ENCODE results near the gene SIK3.
"Not testable (repeated sequence)": the region's sequence is repeated elsewhere in the genome, so short reads cannot be mapped to it uniquely, and the experiment has no call there.

Gene SIK3

DNA sequence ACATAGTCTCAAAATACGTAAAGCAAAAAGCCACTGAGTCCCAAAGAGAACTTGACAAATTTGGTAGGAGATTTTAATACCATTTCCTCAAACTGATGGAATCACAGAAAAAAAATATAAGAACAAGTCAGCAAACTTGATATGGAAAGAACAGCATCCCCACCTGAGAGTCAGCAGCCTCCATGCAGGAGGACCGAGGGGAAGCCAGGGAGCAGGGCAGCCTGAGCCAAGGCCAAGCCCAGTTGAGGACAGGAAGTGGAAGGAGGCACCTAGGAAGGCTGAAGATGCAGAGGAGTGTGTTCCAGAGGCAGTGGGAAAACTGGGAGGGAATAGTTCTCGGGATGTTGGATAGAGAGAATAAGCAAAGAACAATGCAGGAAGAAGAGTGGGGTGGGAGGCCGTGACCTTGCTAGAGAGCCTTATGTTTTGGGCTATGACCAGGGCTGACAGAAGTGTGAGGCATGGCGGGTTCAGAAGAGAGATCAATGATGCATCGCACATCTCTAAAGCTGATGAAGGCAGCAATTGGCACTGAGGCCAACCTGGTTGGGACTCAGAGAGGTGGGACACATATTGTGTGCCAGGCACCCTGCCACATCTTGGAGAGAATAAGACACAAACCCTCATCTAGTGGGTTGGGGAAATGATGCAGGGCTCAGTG, 290.5 kb downstream of the SIK3 start:
- no peak for DNase-seq
- H3K27ac Mint-ChIP-seq = no peak overlapping the region
- ATAC-seq (replicated peaks) = no peak
- peaks cover 0 to 15% of the 10 kb centered on the region in 2 donors for H3K27me3 Mint-ChIP-seq
- no peaks in the 10 kb centered on the region for H3K4me1 Mint-ChIP-seq (ENCODE audit: low read depth in 2 of 2)
- no peak overlapping the region for H3K4me3 Mint-ChIP-seq
- H3K36me3 Mint-ChIP-seq (ENCODE audit: insufficient read depth) = no peaks in the 10 kb centered on the region
- no peaks in the 10 kb centered on the region for H3K9me3 Mint-ChIP-seq

DNA sequence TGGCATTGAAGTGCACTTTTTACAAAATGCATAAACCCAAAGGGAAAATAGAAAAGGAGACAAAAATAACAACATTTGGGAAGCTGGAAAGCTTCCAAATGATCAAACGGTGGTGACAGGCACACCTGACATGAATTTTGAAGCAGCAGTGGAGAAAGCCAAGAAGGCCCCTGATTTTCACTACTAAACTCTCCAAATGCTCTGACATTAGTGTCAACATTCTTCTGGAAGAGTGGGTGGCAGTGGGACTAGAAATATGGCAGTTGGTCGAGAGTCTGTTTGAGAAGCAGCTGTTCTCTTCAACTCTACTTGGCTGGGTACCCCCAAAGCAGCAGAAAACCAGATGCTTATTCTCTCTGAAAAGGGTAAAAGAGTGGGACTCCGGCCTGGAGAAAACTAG, 294.2 kb downstream of the SIK3 start:
- H3K27me3 Mint-ChIP-seq = peaks cover 11 to 23% of the 10 kb centered on the region in 2 donors
- ATAC-seq (replicated peaks) = no peak
- H3K27ac Mint-ChIP-seq = no peak overlapping the region
- H3K9me3 Mint-ChIP-seq = no peaks in the 10 kb centered on the region
- no peaks in the 10 kb centered on the region for H3K36me3 Mint-ChIP-seq (ENCODE audit: insufficient read depth)
- H3K4me3 Mint-ChIP-seq = no peak overlapping the region
- no peak for DNase-seq
- H3K4me1 Mint-ChIP-seq (ENCODE audit: low read depth in 2 of 2) = no peaks in the 10 kb centered on the region

- H3K4me3 Mint-ChIP-seq; H3K4me1 Mint-ChIP-seq (ENCODE audit: low read depth in 2 of 2); H3K27ac Mint-ChIP-seq; H3K9me3 Mint-ChIP-seq; ATAC-seq (replicated peaks); H3K36me3 Mint-ChIP-seq (ENCODE audit: insufficient read depth); DNase-seq: not testable (repeated sequence)
- H3K27me3 Mint-ChIP-seq = peaks cover 10 to 11% of the 10 kb centered on the region in 2 donors
Observed at GRCh38 chr11:116801662-116802061, 296.6 kb downstream of the SIK3 start.

DNA sequence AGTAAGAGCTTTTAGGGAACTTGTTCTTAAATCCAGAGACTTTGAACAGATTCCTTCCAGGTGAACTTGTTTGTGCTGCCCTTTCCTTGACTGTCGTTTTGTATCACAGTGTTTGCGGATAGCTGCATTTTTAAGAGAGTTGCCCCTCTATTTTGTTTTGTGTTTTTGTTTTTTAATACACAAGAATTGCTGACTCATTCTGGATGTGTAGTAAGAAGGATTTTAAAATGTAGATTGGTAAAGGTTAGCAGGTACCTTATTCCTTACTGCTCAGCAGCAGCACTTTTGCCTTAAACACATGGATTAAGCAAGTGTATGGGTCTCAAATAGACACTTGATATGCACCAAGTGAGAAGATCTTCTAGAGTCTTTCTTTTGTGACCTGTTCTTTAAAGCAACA, 297.6 kb downstream of the SIK3 start:
- Mint-ChIP-seq H3K27me3 (peaks cover 10 to 11% of the 10 kb centered on the region in 2 donors), H3K4me1 (ENCODE audit: low read depth in 2 of 2) (no peaks in the 10 kb centered on the region), H3K9me3 (no peaks in the 10 kb centered on the region), H3K36me3 (ENCODE audit: insufficient read depth) (no peaks in the 10 kb centered on the region), H3K27ac (no peak overlapping the region), H3K4me3 (no peak overlapping the region)
- DNase-seq (no peak), ATAC-seq (replicated peaks) (no peak)

GRCh38 chr11:116798368-116798767, 299.9 kb downstream of the SIK3 start:
- Mint-ChIP-seq H3K27me3 (peaks cover 10 to 11% of the 10 kb centered on the region in 2 donors), H3K27ac (no peak overlapping the region), H3K4me1 (ENCODE audit: low read depth in 2 of 2) (no peaks in the 10 kb centered on the region), H3K4me3 (no peak overlapping the region), H3K36me3 (ENCODE audit: insufficient read depth) (no peaks in the 10 kb centered on the region), H3K9me3 (no peaks in the 10 kb centered on the region)
- ATAC-seq (replicated peaks) = no peak
- no peak for DNase-seq

DNA sequence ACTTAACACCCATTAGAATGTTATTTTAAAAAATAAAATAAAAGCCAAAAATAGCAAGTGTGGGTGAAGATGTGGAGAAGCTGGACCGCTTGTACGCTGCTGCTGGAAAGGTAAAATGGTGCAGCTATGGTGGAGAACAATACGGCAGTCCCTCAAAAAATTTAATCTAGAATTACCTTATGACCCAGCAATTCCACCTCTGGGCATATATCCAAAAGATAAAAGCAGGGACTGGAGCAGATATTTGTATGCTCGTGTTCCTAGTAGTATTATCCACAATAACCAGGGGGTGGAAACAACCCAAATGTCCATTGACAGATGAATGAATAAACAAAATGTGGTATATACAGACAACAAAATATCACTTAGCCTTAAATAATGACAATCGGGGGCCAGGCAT, 300.4 kb downstream of the SIK3 start:
- Mint-ChIP-seq H3K9me3 (no peaks in the 10 kb centered on the region), H3K36me3 (ENCODE audit: insufficient read depth) (no peaks in the 10 kb centered on the region), H3K4me1 (ENCODE audit: low read depth in 2 of 2) (no peaks in the 10 kb centered on the region), H3K27me3 (peaks cover 10 to 11% of the 10 kb centered on the region in 2 donors), H3K4me3 (no peak overlapping the region), H3K27ac (no peak overlapping the region)
- no peak for ATAC-seq (replicated peaks)
- no peak for DNase-seq

GRCh38 chr11:116796548-116796947, 301.7 kb downstream of the SIK3 start:
- Mint-ChIP-seq H3K4me1 (ENCODE audit: low read depth in 2 of 2) (no peaks in the 10 kb centered on the region), H3K27ac (no peak overlapping the region), H3K9me3 (no peaks in the 10 kb centered on the region), H3K4me3 (no peak overlapping the region), H3K36me3 (ENCODE audit: insufficient read depth) (no peaks in the 10 kb centered on the region), H3K27me3 (peaks cover 4 to 10% of the 10 kb centered on the region in 2 donors)
- no peak for ATAC-seq (replicated peaks)
- no peak for DNase-seq

DNA sequence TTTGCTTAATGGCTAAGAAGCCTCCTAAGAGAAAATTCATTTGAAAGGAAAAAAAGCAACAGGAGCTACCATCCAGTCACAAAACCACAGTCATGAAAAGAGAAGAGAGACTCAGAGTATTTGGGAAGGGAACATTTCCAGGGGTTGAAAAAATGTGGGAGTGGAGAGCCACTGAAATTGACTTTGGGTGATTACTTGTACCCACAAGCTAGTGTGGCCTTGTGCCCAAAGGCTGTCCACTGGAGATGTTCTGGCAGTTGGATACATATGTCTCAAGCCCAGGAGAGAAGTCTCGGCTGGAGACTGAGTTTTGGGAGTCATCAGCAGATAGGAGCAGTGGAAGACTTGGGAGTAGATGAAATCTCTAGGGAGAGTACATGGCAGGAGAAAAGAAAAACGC, 303.4 kb downstream of the SIK3 start:
- no peak for DNase-seq
- Mint-ChIP-seq H3K4me1 (ENCODE audit: low read depth in 2 of 2) (peaks cover 7 to 10% of the 10 kb centered on the region in 2 donors), H3K4me3 (no peak overlapping the region), H3K27me3 (peaks cover 0 to 6% of the 10 kb centered on the region in 2 donors), H3K36me3 (ENCODE audit: insufficient read depth) (no peaks in the 10 kb centered on the region), H3K27ac (no peak overlapping the region), H3K9me3 (no peaks in the 10 kb centered on the region)
- ATAC-seq (replicated peaks) = no peak

GRCh38 chr11:116793772-116794097, 304.5 kb downstream of the SIK3 start:
- peaks cover 10 to 14% of the 10 kb centered on the region in 2 donors for H3K4me1 Mint-ChIP-seq (ENCODE audit: low read depth in 2 of 2)
- H3K27ac Mint-ChIP-seq = no peak overlapping the region
- no peak overlapping the region for H3K4me3 Mint-ChIP-seq
- H3K36me3 Mint-ChIP-seq (ENCODE audit: insufficient read depth) = peaks cover 6% of the 10 kb centered on the region
- ATAC-seq (replicated peaks) = no peak
- peaks cover 0 to 6% of the 10 kb centered on the region in 2 donors for H3K27me3 Mint-ChIP-seq
- no peak for DNase-seq
- no peaks in the 10 kb centered on the region for H3K9me3 Mint-ChIP-seq

All from effector memory CD8-positive, alpha-beta T cell (primary cell).